GM19452 (cell line): ENCODE data around the gene NLRP5.
"Not testable (repeated sequence)": the region's sequence is repeated elsewhere in the genome, so short reads cannot be mapped to it uniquely, and the experiment has no call there.

Experiments
- ATAC-seq: cut with Tn5 transposase; IDR thresholded peaks from one replicate; pipeline ENCODE4 v1.9.1; 2021; ENCODE audit not compliant: unreplicated experiment

The NLRP5 gene

DNA sequence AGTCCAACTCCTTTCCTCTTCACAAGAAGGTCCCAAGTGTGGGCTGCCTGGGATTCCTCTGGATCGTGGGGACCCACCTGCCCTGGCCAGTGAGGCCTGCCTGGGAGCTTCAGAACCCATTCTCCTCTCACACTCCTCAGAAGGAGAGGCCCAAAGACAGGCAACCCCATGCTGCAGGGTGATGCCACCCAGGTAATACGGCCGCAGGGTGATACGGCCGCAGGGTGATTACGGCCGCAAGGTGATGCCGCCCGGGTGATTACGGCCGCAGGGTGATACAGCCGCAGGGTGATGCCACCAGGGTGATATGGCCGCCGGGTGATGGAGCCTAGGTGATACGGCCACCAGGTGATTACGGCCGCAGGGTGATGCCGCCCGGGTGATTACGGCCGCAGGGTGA, 111.7 kb downstream of the NLRP5 start:
- not testable (repeated sequence) for ATAC-seq

GRCh38 chr19:56098731-56099568, 112.4 kb downstream of the NLRP5 start:
- no peak for ATAC-seq

DNA sequence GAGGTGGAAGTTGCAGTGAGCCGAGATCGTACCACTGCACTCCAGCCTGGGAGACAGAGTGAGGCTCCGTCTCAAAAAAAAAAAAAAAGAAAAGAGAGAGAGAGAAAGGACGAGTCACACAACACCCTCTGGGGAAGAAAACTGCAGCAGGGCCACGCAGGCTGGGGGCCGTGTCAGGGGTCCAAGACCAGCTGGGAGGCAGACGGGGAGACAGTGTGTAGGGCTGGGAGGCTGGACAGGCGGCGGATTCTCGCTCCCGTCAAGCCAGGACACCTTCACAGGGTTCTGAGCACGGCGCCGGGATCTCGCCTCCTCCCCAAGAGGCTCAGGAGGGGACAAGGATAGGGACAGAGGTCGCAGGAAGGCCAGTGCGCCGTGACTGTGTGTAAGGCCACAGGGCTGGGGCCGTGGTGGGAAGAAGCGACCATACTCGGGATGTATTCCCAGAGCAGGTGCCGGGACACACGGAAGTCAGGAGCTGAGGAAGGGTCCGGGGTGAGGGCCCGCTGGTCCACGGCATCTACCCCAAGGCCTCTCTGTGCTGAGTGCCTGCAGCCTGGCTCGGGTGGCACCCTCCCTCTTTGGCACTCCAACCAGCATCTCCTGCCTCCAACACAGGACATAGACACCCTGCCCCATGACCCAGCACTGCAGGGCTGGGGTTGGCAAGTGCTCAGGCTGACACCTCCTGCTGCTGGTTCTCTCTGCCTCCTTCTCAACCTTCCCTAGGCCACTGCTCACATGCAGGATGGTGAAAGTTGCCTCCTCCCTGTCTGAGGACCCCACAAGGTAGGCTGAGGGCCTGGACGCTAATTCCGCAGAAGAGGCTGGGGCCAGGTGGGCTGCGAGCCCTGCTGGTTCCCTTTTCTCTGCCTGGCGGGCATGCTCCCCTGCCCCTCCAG, 113.3 kb downstream of the NLRP5 start:
- no peak for ATAC-seq

DNA sequence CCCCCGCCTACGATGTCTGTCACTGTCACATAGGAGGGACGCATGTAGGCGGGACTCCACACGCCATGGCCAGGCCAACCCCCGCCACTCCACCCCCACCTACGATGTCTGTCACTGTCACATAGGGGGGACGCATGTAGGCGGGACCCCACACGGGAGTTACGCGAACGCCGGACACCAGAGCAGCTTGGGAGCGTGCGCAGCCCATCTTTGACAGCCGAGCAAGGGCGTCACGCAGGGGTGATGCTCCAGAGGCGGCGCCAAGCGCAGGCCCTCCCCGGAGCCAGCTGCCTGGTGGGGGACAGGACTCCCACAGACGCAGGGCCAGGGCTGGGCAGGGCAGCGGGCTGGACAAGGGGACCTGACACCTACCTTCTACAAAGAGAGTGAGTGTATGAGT, 114.5 kb downstream of the NLRP5 start:
- no peak for ATAC-seq

- no peak for ATAC-seq
Observed at GRCh38 chr19:56101746-56102535, 115.4 kb downstream of the NLRP5 start.

DNA sequence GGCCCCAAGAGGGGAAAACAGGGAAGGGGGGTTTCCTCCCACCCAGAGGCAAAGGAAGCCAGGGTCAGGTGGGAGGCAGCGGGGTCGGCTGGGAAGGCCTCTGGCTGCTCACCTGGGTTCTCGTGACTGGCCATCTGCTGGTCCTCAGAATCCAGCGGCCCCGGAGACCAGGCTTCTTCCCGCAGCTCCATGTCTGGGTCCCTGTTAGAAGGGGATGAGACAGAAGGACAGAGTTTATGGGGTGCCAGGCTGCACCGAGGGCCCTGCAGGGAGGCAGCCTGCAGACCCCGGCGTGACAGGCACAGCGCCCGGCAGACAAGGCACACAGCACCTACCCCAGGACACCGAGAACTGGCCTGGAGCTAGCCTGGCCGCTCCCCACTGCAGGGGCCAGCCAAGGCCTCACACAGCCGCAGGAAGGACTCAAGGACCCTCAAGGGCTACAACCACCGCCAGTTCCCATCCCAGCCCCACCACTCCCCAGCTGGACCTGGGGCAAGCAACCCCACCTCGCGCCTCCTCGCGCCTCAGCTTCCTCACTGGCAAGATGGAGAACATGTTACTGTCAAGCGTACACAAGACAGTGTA, 116.5 kb downstream of the NLRP5 start:
- no peak for ATAC-seq

GRCh38 chr19:56104423-56104822, 117.8 kb downstream of the NLRP5 start:
- no peak for ATAC-seq

DNA sequence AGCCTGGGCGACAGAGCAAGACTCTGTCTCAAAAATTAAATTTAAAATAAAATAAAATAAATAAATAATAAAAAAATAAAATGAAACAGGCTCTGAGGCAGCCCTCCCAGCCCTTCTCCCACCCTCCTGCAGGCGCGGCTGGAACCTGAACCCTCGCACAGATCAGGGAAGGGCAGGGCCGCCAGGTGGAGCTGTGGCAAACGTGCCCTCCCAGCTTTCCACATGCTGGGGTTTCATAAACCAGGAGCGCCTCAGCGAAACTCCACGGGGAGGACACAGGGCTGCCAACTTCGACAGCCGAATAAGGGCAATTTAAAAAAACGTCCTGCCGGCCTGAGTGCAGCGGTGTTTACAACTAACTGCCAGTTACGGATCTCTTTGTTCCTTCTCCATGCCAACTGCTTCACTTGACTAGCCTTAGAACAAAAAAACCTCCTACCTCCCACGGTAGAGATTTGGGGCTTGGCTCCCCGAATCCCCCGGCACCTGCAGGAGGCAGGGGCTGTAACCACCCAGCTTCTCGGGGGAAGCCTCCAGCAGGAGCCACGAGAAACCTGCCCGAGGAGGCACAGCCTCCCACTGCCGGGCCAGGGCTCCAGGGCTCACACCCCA, 118.6 kb downstream of the NLRP5 start:
- no peak for ATAC-seq

- not testable (repeated sequence) for ATAC-seq
Observed at GRCh38 chr19:56105831-56106396, 119.3 kb downstream of the NLRP5 start.

GRCh38 chr19:56106397-56106849, 119.8 kb downstream of the NLRP5 start:
- ATAC-seq: no peak

DNA sequence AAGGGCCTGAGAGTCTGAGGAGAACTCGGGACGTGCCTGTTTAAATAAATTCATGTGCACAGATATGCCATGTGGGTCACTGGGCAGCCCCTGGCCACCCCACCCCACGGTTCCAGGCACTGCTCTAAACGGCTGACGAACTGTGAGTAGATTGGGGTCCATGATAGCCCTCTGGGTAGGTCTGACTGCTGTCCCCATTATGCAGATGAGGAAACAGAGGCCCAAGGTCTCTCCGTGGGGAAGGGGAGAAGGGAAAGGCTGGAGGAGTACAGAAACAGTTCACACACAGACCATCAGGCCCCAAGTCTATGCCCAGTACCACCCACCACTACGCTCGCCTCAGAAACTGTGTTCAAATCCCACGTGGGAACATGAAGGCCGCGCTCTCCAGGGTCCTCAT, 120.4 kb downstream of the NLRP5 start:
- ATAC-seq: no peak

DNA sequence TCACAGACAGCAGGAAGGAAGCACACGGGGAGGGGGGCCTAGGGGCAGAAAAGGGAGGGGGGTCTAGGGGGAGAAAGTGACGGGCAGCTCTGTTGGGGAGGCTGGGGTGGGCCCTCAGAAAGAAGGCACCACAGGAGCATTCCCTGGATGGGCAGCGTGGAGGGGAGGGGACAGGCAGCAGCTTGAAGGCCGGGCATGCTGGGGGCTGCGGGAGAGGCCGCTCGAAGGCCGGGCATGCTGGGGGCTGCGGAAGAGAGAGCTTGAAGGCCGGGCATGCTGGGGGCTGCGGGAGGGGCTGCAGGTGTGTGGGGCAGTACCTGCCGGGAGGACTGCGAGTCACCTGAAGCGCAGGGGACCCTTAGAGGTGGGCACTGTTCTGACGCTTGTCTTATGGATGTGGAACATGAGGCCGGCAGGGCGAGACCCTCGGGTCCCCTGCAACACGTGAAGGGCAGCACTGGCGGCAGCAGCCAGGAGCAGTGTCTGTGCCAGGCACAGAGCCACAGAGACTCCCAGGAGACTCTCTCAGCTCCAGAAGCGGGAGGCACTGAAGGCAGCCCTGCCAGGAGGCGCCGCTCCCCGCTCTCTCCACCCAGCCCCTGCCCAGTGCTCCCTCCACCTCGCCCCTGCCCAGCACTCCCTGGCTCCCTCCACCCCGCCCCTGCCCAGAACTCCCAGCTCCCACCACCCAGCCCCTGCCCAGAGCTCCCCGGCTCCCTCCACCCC, 121.2 kb downstream of the NLRP5 start:
- ATAC-seq: no peak

GRCh38 chr19:56108447-56109195, 122.0 kb downstream of the NLRP5 start:
- no peak for ATAC-seq

GRCh38 chr19:56109226-56109625, 122.7 kb downstream of the NLRP5 start:
- ATAC-seq: no peak

GRCh38 chr19:56110515-56111448, 124.2 kb downstream of the NLRP5 start:
- ATAC-seq: no peak
